H1 (cell line): ENCODE measurements around the gene INO80. TPM values are rescaled to one million over a fixed set of nuclear protein-coding genes. Genes with fewer than 3 reads are reported as not detected.

Experiments
- CTCF ChIA-PET: fragments of 300-600 bp; sonication (Branson Sonifier 250); formaldehyde crosslinking; loops from one replicate; lab custom pipeline; 2021; ENCODE audit not compliant: partially characterized antibody; lab: Charles Lee
- POLR2A ChIA-PET: fragments of 300-600 bp; sonication (Branson Sonifier 250); formaldehyde crosslinking; loops from one replicate; lab custom pipeline; 2021; ENCODE audit warnings: inconsistent platforms; ENCODE audit not compliant: partially characterized antibody; lab: Charles Lee
- DNase-seq, 2 experiments: peaks; one replicate each; pipeline versions ENCODE4 v3.0.0 to v3.0.0-alpha.2; 2010 to 2022; ENCODE audit warnings: low spot score in 2 of 2, low read depth in 1 of 2, mixed read lengths in 1 of 2
- FAIRE-seq: peaks from 2 replicates; lab custom pipeline; 2011; peaks lifted over from hg19 to GRCh38; lab: Jason Lieb, UNC
- H2AFZ ChIP-seq: 2 replicates; pipeline ENCODE4 v1.8.1; 2012; ENCODE audit warnings: low read length, inconsistent platforms
- H2AK5ac ChIP-seq: 2 replicates; pipeline ENCODE4 v1.6.1; 2013; ENCODE audit warnings: low read depth, low read length
- H2BK120ac ChIP-seq: replicated peaks from 2 replicates; pipeline ENCODE3; 2013; ENCODE audit warnings: low read depth, low read length, inconsistent platforms
- H2BK12ac ChIP-seq: 2 replicates; pipeline ENCODE4 v1.6.1; 2013; ENCODE audit warnings: low read depth, low read length
- H2BK15ac ChIP-seq: 2 replicates; pipeline ENCODE4 v1.6.1; 2013; ENCODE audit warnings: low read length
- H2BK20ac ChIP-seq: 2 replicates; pipeline ENCODE4 v1.6.1; 2013; ENCODE audit warnings: low read length
- H2BK5ac ChIP-seq: 2 replicates; pipeline ENCODE4 v1.6.1; 2013; ENCODE audit warnings: low read depth, low read length
- H3K14ac ChIP-seq: 2 replicates; pipeline ENCODE4 v1.6.1; 2013; ENCODE audit warnings: inconsistent platforms; ENCODE audit not compliant: insufficient read length
- H3K18ac ChIP-seq: 2 replicates; pipeline ENCODE4 v1.6.1; 2013; ENCODE audit warnings: low read length; ENCODE audit errors: extremely low read depth
- H3K23ac ChIP-seq: 2 replicates; pipeline ENCODE4 v1.6.1; 2013; ENCODE audit warnings: inconsistent platforms; ENCODE audit not compliant: insufficient read length
- H3K23me2 ChIP-seq: 2 replicates; pipeline ENCODE4 v1.6.1; 2013; ENCODE audit warnings: low read depth, low read length
- H3K27ac ChIP-seq: 2 replicates; pipeline ENCODE4 v1.6.1; 2011; ENCODE audit warnings: low read depth, low read length, inconsistent platforms
- H3K27me3 ChIP-seq, 4 experiments: replicated peaks in 1 of 4; 1 replicate in 1 of 4; 2 replicates in 3 of 4; pipeline versions ENCODE4 v1.6.1 to v1.8.1; 2011 to 2013; ENCODE audit warnings: low read length in 3 of 4, mild to moderate bottlenecking in 3 of 4, inconsistent platforms in 2 of 4, mixed read lengths in 2 of 4, moderate library complexity in 1 of 4; ENCODE audit not compliant: control insufficient read depth in 3 of 4, insufficient read depth in 3 of 4; ENCODE audit errors: extremely low read depth in 1 of 4
- H3K36me3 ChIP-seq, 4 experiments: 2 replicates each; pipeline versions ENCODE4 v1.6.1 to v1.8.1; 2011 to 2013; ENCODE audit warnings: mild to moderate bottlenecking in 4 of 4, low read length in 3 of 4, moderate library complexity in 2 of 4, control low read depth in 1 of 4, inconsistent platforms in 1 of 4; ENCODE audit not compliant: insufficient read depth in 4 of 4, control insufficient read depth in 2 of 4
- H3K4ac ChIP-seq: replicated peaks from 2 replicates; pipeline ENCODE3; 2013; ENCODE audit warnings: low read length, low read depth, mixed read lengths, inconsistent platforms; ENCODE audit not compliant: insufficient read length
- H3K4me1 ChIP-seq, 4 experiments: replicated peaks in 1 of 4; 1 replicate in 1 of 4; 2 replicates in 3 of 4; pipeline versions ENCODE4 v1.6.1 to v1.8.1; 2011 to 2013; ENCODE audit warnings: low read length in 3 of 4, inconsistent platforms in 2 of 4, mixed read lengths in 1 of 4; ENCODE audit not compliant: insufficient read depth in 4 of 4, control insufficient read depth in 3 of 4
- H3K4me2 ChIP-seq, 2 experiments: 2 replicates each; pipeline versions ENCODE4 v1.6.1 to v1.8.1; 2011 to 2013; ENCODE audit warnings: low read depth in 2 of 2, low read length in 2 of 2, control low read depth in 1 of 2, inconsistent platforms in 1 of 2, mild to moderate bottlenecking in 1 of 2; ENCODE audit not compliant: insufficient read depth in 1 of 2
- H3K4me3 ChIP-seq, 4 experiments: fragments of 200-600, 300-600 bp in 1 of 4; sonication (generic), shearing (Covaris generic), sonication (Bioruptor Twin) in 1 of 4; 2 replicates each; pipeline versions ENCODE4 v1.5.1 to v1.8.1; 2011 to 2016; ENCODE audit warnings: low read length in 4 of 4, low read depth in 3 of 4, control low read depth in 2 of 4, inconsistent platforms in 2 of 4, mild to moderate bottlenecking in 2 of 4, mixed read lengths in 1 of 4, moderate library complexity in 1 of 4; ENCODE audit not compliant: insufficient read depth in 2 of 4; ENCODE audit errors: extremely low read depth in 1 of 4
- H3K56ac ChIP-seq: replicated peaks from 2 replicates; pipeline ENCODE3; 2013; ENCODE audit warnings: low read depth, mild to moderate bottlenecking, mixed read lengths, low read length, inconsistent platforms; ENCODE audit not compliant: insufficient read length
- H3K79me1 ChIP-seq: 2 replicates; pipeline ENCODE4 v1.6.1; 2013; ENCODE audit warnings: low read depth, low read length, control low read depth
- H3K79me2 ChIP-seq, 2 experiments: 2 replicates each; pipeline versions ENCODE4 v1.6.1 to v1.8.1; 2012 to 2013; ENCODE audit warnings: low read length in 2 of 2, mild to moderate bottlenecking in 2 of 2, inconsistent platforms in 1 of 2; ENCODE audit not compliant: insufficient read depth in 2 of 2, control insufficient read depth in 1 of 2
- H3K9ac ChIP-seq, 4 experiments: replicated peaks in 1 of 4; 1 replicate in 1 of 4; 2 replicates in 3 of 4; pipeline versions ENCODE4 v1.6.1 to v1.8.1; 2011 to 2013; ENCODE audit warnings: low read depth in 3 of 4, low read length in 3 of 4, control low read depth in 2 of 4, mild to moderate bottlenecking in 2 of 4, moderate library complexity in 2 of 4, inconsistent platforms in 1 of 4; ENCODE audit errors: extremely low read depth in 1 of 4
- H3K9me3 ChIP-seq, 2 experiments: 2 replicates each; pipeline versions ENCODE4 v1.6.1 to v1.8.1; 2012 to 2013; ENCODE audit warnings: mild to moderate bottlenecking in 2 of 2, moderate library complexity in 2 of 2, control low read depth in 1 of 2, inconsistent platforms in 1 of 2, low read depth in 1 of 2, low read length in 1 of 2, mixed read lengths in 1 of 2; ENCODE audit not compliant: insufficient read depth in 2 of 2
- H4K20me1 ChIP-seq, 2 experiments: replicated peaks in 1 of 2; 2 replicates each; pipeline versions ENCODE3 to v1.8.1; 2011 to 2013; ENCODE audit warnings: inconsistent platforms in 2 of 2, low read length in 2 of 2, mild to moderate bottlenecking in 1 of 2; ENCODE audit not compliant: insufficient read depth in 2 of 2, control insufficient read depth in 1 of 2
- H4K5ac ChIP-seq: 2 replicates; pipeline ENCODE4 v1.6.1; 2013; ENCODE audit warnings: low read length, low read depth, mixed read lengths, inconsistent platforms; ENCODE audit not compliant: insufficient read length
- H4K8ac ChIP-seq: 2 replicates; pipeline ENCODE4 v1.8.0; 2013; ENCODE audit warnings: mild to moderate bottlenecking, moderate library complexity, low read length, inconsistent platforms; ENCODE audit not compliant: insufficient read depth; ENCODE audit errors: extremely low read depth
- H4K91ac ChIP-seq: replicated peaks from 2 replicates; pipeline ENCODE3; 2013; ENCODE audit warnings: low read length, mixed read lengths, inconsistent platforms; ENCODE audit not compliant: insufficient read length
- YY1 ChIP-seq: IDR thresholded peaks from 2 replicates; pipeline ENCODE4 v1.6.1; 2011; ENCODE audit warnings: low read depth, mild to moderate bottlenecking, low read length
- WGBS, 2 experiments: shearing (Covaris generic) in 1 of 2; methylation state at CpG; one replicate each; pipeline versions ENCODE4 v1.1.6 to v1.1.7; 2013 to 2015; ENCODE audit warnings: low lambda C conversion rate in 2 of 2, mixed read lengths in 2 of 2, inconsistent platforms in 1 of 2, low coverage in 1 of 2, missing lambda C conversion rate in 1 of 2; ENCODE audit not compliant: insufficient replicate concordance in 2 of 2, insufficient coverage in 1 of 2, insufficient read length in 1 of 2; ENCODE audit errors: extremely low coverage in 1 of 2, missing lambda C conversion rate in 1 of 2; 5-methylcytosine and 5-hydroxymethylcytosine counted together
- polyA plus RNA-seq, 7 experiments: library from polyadenylated mRNA; depleted of rRNA in 3 of 7; stranded (reverse) in 5 of 7; unstranded in 2 of 7; fragments of >200 nt in 5 of 7; fragments of 200-250 nt in 2 of 7; gene quantifications; 1 replicate in 5 of 7; 2 replicates in 1 of 7; 4 replicates in 1 of 7; pipeline versions ENCODE4 v1.2.1 to v1.2.3, GENCODE V29; 2011 to 2013; ENCODE audit warnings: missing spikeins in 2 of 7, mixed read lengths in 2 of 7
- total RNA-seq: library from RNA; stranded (reverse); fragmentation: NEBNext Ultra II Directional; extraction: Animal tissue kit (Norgen Biotek cat#: 25700); gene quantifications from 2 replicates; pipeline ENCODE4 v1.2.1, GENCODE V29; 2021

The INO80 gene
- total and polyA plus RNA-seq, 2 of the 8 experiments (the other 6 are each of a cell fraction or from before 2014, with no cell fraction given) = 4.3 to 24.5 TPM

GRCh38 chr15:41161736-41162135 is 45.7 kb upstream of the INO80 start:
- Histone ChIP-seq H3K9me3 (no peaks in the 10 kb centered on the region), H3K23me2 (no peaks in the 10 kb centered on the region), H4K91ac (no peak overlapping the region), H3K4ac (no peak overlapping the region), H3K79me2 (no peaks in the 10 kb centered on the region), H3K18ac (no peak overlapping the region), H3K4me1 (no peaks in the 10 kb centered on the region), H4K5ac (no peak overlapping the region), H4K20me1 (no peaks in the 10 kb centered on the region), H3K14ac (no peak overlapping the region), H3K27me3 (no peaks in the 10 kb centered on the region), H4K8ac (no peak overlapping the region), H2BK20ac (no peak overlapping the region), H2BK120ac (no peak overlapping the region), H3K4me2 (no peak overlapping the region), H3K36me3 (no peaks in the 10 kb centered on the region), H3K9ac (no peak overlapping the region), H3K23ac (no peak overlapping the region), H2BK15ac (no peak overlapping the region), H3K56ac (no peak overlapping the region), H2AK5ac (no peak overlapping the region), H3K27ac (no peak overlapping the region), H3K4me3 (no peak overlapping the region), H2BK12ac (no peak overlapping the region), H2BK5ac (no peak overlapping the region), H3K79me1 (no peaks in the 10 kb centered on the region), H2AFZ (no peak overlapping the region)
- FAIRE-seq (no peak), DNase-seq (no peak)
- ChIA-PET POLR2A (no interaction called here), CTCF (interaction anchor here (1.2 kb wide), 1 partner anchor 9 kb away, joined by 3 read pairs; no protein-coding TSS in a partner anchor)
- 91% methylated on average over 1 of the region's 1 CpG; no CpG with 5 or more reads in 1 of the 2 experiments for WGBS, 2 experiments
- no peak for TF ChIP-seq YY1
